ENCODE data around the gene MGMT. TPM values are rescaled to one million over a fixed set of nuclear protein-coding genes. Genes with fewer than 3 reads are reported as not detected.

The MGMT gene
- total and polyA plus RNA-seq, 9 donors, result 4.5 to 53.3 (median 25.4) TPM

GRCh38 chr10:129627442-129627841, 160.4 kb downstream of the MGMT start:
- DNase-seq, result no peak
- H3K36me3 ChIP-seq, result no peaks in the 10 kb centered on the region
- no peak for TF ChIP-seq CTCF (IDR thresholded peaks at IDR 0.05)
- TF ChIP-seq EP300 (IDR thresholded peaks at IDR 0.05), result no peak
- TF ChIP-seq POLR2A (IDR thresholded peaks at IDR 0.05), result no peak
- 62 to 71% (median 68%) methylated on average over 8 of the region's 8 CpGs for WGBS, 3 donors
- no peaks in the 10 kb centered on the region for H3K9me3 ChIP-seq
- H3K27ac ChIP-seq, result no peak overlapping the region
- no peaks in the 10 kb centered on the region for H3K27me3 ChIP-seq
- peaks cover 2% of the 10 kb centered on the region for H3K4me1 ChIP-seq (ENCODE audit: insufficient read depth)
- no peak overlapping the region for H3K4me3 ChIP-seq
- intact Hi-C loops (cut with DNase I), result no loop called here

GRCh38 chr10:129628823-129629222, 161.8 kb downstream of the MGMT start:
- intact Hi-C loops (cut with DNase I), result no loop called here

GRCh38 chr10:129629911-129630310, 162.9 kb downstream of the MGMT start:
- WGBS, 3 donors, result 95 to 96% (median 96%) methylated on average over 15 of the region's 15 CpGs
- TF ChIP-seq POLR2A (IDR thresholded peaks at IDR 0.05), result no peak
- TF ChIP-seq EP300 (IDR thresholded peaks at IDR 0.05), result no peak
- no peak for TF ChIP-seq CTCF (IDR thresholded peaks at IDR 0.05)
- no peaks in the 10 kb centered on the region for H3K36me3 ChIP-seq
- no peak overlapping the region for H3K27ac ChIP-seq
- no peak overlapping the region for H3K4me3 ChIP-seq
- no peaks in the 10 kb centered on the region for H3K9me3 ChIP-seq
- H3K4me1 ChIP-seq (ENCODE audit: insufficient read depth), result peaks cover 2% of the 10 kb centered on the region
- no peak for DNase-seq
- intact Hi-C loops (cut with DNase I), result no loop called here
- H3K27me3 ChIP-seq, result no peaks in the 10 kb centered on the region

More at GRCh38 chr10:129628823-129629222, 161.8 kb downstream of the MGMT start:
- WGBS, 3 donors, result 94 to 96% (median 95%) methylated on average over 9 of the region's 9 CpGs
- Histone ChIP-seq H3K36me3 (no peaks in the 10 kb centered on the region), H3K4me3 (no peak overlapping the region), H3K27me3 (no peaks in the 10 kb centered on the region), H3K9me3 (no peaks in the 10 kb centered on the region), H3K4me1 (ENCODE audit: insufficient read depth) (peaks cover 2% of the 10 kb centered on the region), H3K27ac (no peak overlapping the region)
- TF ChIP-seq EP300 (IDR thresholded peaks at IDR 0.05) (no peak), POLR2A (IDR thresholded peaks at IDR 0.05) (no peak), CTCF (IDR thresholded peaks at IDR 0.05) (no peak)
- DNase-seq, result no peak

- Histone ChIP-seq H3K27me3 (no peaks in the 10 kb centered on the region), H3K9me3 (no peaks in the 10 kb centered on the region), H3K4me1 (ENCODE audit: insufficient read depth) (peaks cover 4% of the 10 kb centered on the region), H3K4me3 (no peak overlapping the region), H3K36me3 (no peaks in the 10 kb centered on the region), H3K27ac (no peak overlapping the region)
- 54 to 70% (median 69%) methylated on average over 6 of the region's 6 CpGs for WGBS, 3 donors
- no peak for DNase-seq
- intact Hi-C loops (cut with DNase I), result no loop called here
- TF ChIP-seq CTCF (IDR thresholded peaks at IDR 0.05) (no peak), EP300 (IDR thresholded peaks at IDR 0.05) (no peak), POLR2A (IDR thresholded peaks at IDR 0.05) (no peak)
Measured at GRCh38 chr10:129631006-129631405, 164.0 kb downstream of the MGMT start.

Data from ovary (tissue), 9 donors.